ENCODE data around the gene SRC. TPM values are rescaled to one million over a fixed set of nuclear protein-coding genes. Genes with fewer than 3 reads are reported as not detected.
A peak's percentile ranks its signal among the peaks of the same experiment; 100 is the strongest.

Gene SRC
- total RNA-seq, 2 donors from 2014 or later: 75.6 to 109 TPM

DNA sequence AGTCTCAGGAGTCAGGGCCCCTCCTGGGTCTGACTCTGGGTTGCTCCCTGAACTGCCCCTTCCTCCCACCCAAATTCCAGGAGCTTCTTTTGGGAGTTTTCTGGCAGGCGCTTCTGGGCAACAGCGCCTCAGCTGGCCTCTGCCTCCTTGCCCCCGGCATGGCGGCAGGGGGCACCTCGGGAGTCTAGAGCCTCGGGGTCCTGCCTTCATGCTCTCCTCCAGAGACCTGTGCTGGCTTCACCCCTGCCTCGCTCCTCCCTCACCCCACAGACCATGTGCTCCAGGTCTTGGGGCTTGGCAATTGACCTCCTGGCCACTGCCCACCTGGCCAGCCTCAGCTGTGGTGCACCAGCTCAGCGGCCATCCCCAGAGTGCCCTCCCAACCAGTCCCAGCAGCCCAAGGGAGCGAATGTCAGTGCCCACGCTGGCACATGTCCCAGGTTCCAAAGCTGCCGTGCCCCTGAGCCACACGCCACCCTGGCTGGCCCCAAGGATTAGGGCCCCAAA is 43.4 kb downstream of the SRC start:
- Histone ChIP-seq H3K36me3 (ENCODE audit: control insufficient read depth, insufficient read depth, low read length) (peaks cover 69% of the 10 kb centered on the region), H3K27ac (ENCODE audit: low read depth, low read length) (peak overlapping the region; percentile 10), H3K4me3 (ENCODE audit: low read length) (no peak overlapping the region), H3K9ac (ENCODE audit: extremely low read depth, low read length, poor library complexity, severe bottlenecking) (no peak overlapping the region), H3K4me1 (ENCODE audit: control insufficient read depth, insufficient read depth, low read length) (no peaks in the 10 kb centered on the region), H3K27me3 (ENCODE audit: control insufficient read depth, insufficient read depth, low read length, poor library complexity, severe bottlenecking) (no peaks in the 10 kb centered on the region), H3K9me3 (ENCODE audit: control insufficient read depth, low read length) (no peaks in the 10 kb centered on the region)
- Mint-ChIP-seq H3K9me3 (no peaks in the 10 kb centered on the region), H3K4me1 (peaks cover 4% of the 10 kb centered on the region), H3K27ac (no peak overlapping the region), H3K4me3 (no peak overlapping the region), H3K36me3 (ENCODE audit: low read depth) (peaks cover 49% of the 10 kb centered on the region), H3K27me3 (ENCODE audit: insufficient read depth) (no peaks in the 10 kb centered on the region)
- no peak for TF ChIP-seq CTCF (conservative IDR thresholded peaks at IDR 0.05)
- peak; percentile 42 for DNase-seq
- 96 to 100% methylated on average over 10 to 12 of the region's 12 CpGs for WGBS, 2 experiments (ENCODE audit: insufficient coverage in 1 of 2, insufficient read length in 1 of 2)

DNA sequence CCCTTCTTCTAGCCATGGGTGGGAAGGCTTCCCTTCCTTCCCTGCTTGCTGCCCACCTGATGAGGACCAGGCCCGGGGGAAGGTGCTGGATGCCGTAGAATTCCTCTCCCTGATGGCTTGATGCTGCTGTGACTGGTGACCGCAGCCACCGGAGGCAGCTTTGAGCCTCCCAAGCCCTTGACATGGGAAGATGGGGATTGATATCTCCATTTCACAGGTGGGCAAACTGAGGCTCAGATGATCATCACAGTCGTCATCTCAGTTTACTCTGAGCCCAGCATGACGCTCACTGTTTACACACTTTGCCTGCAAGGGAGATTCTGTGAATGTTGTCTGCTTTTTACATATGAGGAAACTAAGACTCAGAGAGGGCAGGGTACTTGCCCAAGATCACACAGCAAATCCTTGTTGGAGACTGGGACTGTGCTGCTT is 43.9 kb downstream of the SRC start:
- Histone ChIP-seq H3K4me3 (ENCODE audit: low read length) (no peak overlapping the region), H3K4me1 (ENCODE audit: control insufficient read depth, insufficient read depth, low read length) (no peaks in the 10 kb centered on the region), H3K36me3 (ENCODE audit: control insufficient read depth, insufficient read depth, low read length) (peaks cover 70% of the 10 kb centered on the region), H3K27ac (ENCODE audit: low read depth, low read length) (no peak overlapping the region), H3K27me3 (ENCODE audit: control insufficient read depth, insufficient read depth, low read length, poor library complexity, severe bottlenecking) (no peaks in the 10 kb centered on the region), H3K9ac (ENCODE audit: extremely low read depth, low read length, poor library complexity, severe bottlenecking) (no peak overlapping the region), H3K9me3 (ENCODE audit: control insufficient read depth, low read length) (no peaks in the 10 kb centered on the region)
- H3K27me3 Mint-ChIP-seq (ENCODE audit: insufficient read depth): no peaks in the 10 kb centered on the region
- WGBS, 2 experiments (ENCODE audit: insufficient coverage in 1 of 2, insufficient read length in 1 of 2): 97 to 98% methylated on average over 4 to 6 of the region's 6 CpGs
- H3K36me3 Mint-ChIP-seq (ENCODE audit: low read depth): peaks cover 47% of the 10 kb centered on the region
- H3K9me3 Mint-ChIP-seq: no peaks in the 10 kb centered on the region
- TF ChIP-seq CTCF (conservative IDR thresholded peaks at IDR 0.05): peak; percentile 44
- peaks cover 6% of the 10 kb centered on the region for H3K4me1 Mint-ChIP-seq
- peak overlapping the region; percentile 39 for H3K27ac Mint-ChIP-seq
- peak; percentile 62 for DNase-seq
- no peak overlapping the region for H3K4me3 Mint-ChIP-seq

DNA sequence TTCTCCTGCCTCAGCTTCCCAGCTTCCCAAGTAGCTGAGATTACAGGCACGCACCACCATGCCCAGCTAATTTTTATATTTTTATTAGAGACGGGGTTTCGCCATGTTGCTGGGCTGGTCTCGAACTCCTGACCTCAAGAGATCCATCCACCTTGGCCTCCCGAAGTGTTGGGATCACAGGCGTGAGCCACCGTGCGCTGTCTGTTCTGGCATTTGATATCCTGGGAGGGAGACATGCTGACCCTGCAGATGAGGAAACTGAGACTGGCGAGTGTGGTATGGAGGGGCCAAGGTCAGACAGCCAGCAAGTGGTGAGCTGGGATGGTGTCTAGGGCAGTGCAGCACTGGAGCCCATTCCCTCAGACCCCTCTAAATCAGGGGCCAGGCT is 44.6 kb downstream of the SRC start:
- Histone ChIP-seq H3K27me3 (ENCODE audit: control insufficient read depth, insufficient read depth, low read length, poor library complexity, severe bottlenecking) (no peaks in the 10 kb centered on the region), H3K4me1 (ENCODE audit: control insufficient read depth, insufficient read depth, low read length) (peaks cover 2% of the 10 kb centered on the region), H3K9me3 (ENCODE audit: control insufficient read depth, low read length) (no peaks in the 10 kb centered on the region), H3K9ac (ENCODE audit: extremely low read depth, low read length, poor library complexity, severe bottlenecking) (no peak overlapping the region), H3K4me3 (ENCODE audit: low read length) (no peak overlapping the region), H3K36me3 (ENCODE audit: control insufficient read depth, insufficient read depth, low read length) (peaks cover 64% of the 10 kb centered on the region), H3K27ac (ENCODE audit: low read depth, low read length) (peak overlapping the region; percentile 64)
- Mint-ChIP-seq H3K4me3 (no peak overlapping the region), H3K9me3 (no peaks in the 10 kb centered on the region), H3K4me1 (peaks cover 4% of the 10 kb centered on the region), H3K27ac (peak overlapping the region; percentile 32), H3K27me3 (ENCODE audit: insufficient read depth) (no peaks in the 10 kb centered on the region), H3K36me3 (ENCODE audit: low read depth) (peaks cover 43% of the 10 kb centered on the region)
- 96 to 98% methylated on average over 7 to 9 of the region's 9 CpGs for WGBS, 2 experiments (ENCODE audit: insufficient coverage in 1 of 2, insufficient read length in 1 of 2)
- no peak for DNase-seq
- no peak for TF ChIP-seq CTCF (conservative IDR thresholded peaks at IDR 0.05)
